SH-SY5Y (cell line): Measurements from ENCODE around the gene SLC8A1.

Source experiments
- GATA2 ChIP-seq: IDR thresholded peaks from 2 replicates; pipeline ENCODE4 v1.6.1; 2011; ENCODE audit warnings: mild to moderate bottlenecking, low read depth, low read length
- GATA3 ChIP-seq: IDR thresholded peaks from 2 replicates; pipeline ENCODE4 v1.6.1; 2011; ENCODE audit warnings: low read depth, mild to moderate bottlenecking, low read length, moderate library complexity

The SLC8A1 gene

DNA sequence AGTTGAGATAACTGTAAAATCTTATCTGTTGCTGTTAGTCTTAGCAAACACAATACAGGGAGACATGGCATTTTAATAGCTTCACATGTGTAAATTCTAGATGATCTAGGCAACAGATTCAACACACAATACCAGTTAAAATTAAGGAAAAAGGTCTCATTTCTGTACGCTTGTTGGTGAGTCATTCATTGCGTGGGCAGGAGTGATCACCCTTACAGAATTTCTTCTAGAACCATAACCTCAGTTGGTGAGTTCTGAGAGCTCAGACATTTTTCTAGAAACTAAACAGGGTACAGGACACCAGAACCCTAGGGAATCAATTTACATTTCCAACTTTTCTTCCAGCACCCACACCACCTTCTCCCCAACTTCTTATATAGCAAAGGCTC is 81.9 kb downstream of the SLC8A1 start:
- no peak for TF ChIP-seq GATA3
- no peak for TF ChIP-seq GATA2

- TF ChIP-seq GATA2 (no peak), GATA3 (no peak)
These were observed 82.5 kb downstream of the SLC8A1 start for GRCh38 chr2:40369267-40370006.

GRCh38 chr2:40367652-40368051 is 84.2 kb downstream of the SLC8A1 start:
- TF ChIP-seq GATA2 (no peak), GATA3 (no peak)

DNA sequence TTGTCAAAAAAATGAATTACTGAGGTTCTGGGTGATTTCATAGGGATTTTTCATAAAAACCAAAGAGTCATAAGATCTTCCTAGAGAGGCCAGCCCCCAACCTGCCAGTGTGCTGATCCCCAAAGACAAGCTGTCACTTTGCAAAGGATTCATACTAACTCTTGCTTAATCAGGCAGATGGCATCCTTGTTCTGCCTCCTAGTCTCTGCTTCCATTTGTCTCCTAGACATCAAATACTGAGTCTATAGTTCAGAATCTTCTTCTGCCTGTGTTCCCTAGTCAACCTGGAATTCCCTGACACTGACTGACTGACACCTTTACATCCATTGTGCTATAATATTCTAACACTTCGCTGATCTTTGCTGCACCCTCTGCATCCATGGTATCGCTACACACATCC is 84.9 kb downstream of the SLC8A1 start:
- no peak for TF ChIP-seq GATA3

DNA sequence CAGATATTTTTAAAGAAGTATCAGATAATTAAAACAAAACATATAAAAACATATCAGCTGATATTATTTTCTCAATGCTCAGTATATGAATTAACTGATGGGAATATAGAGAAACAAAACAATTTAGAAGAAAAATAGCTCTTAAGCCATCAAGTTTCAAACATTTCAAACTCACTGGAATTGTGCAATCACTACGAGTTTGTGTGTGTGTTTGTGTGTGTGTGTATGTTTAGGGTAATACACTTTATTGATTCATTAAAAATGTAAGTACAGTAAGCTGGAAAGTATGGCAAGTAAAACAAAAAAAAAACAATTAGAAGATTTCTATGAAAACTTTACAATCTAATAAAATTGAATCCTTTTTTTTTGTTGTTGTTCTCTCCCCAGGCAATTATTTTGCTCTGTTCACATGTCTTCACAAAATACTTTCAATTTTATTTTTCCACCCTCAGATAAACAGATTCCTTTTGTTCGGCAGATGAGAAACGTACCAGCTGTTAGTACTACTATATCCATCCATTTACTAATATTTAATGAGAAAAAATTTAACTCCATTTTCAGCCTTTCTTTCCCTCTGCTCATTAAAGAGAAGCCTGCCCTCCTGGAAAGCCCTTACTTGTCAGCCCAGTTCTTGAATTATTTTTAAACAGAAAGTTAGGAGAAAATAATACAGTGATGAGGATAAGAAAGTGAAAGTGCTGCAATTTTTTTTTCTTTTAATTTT is 87.6 kb downstream of the SLC8A1 start:
- TF ChIP-seq GATA3 (no peak), GATA2 (no peak)

DNA sequence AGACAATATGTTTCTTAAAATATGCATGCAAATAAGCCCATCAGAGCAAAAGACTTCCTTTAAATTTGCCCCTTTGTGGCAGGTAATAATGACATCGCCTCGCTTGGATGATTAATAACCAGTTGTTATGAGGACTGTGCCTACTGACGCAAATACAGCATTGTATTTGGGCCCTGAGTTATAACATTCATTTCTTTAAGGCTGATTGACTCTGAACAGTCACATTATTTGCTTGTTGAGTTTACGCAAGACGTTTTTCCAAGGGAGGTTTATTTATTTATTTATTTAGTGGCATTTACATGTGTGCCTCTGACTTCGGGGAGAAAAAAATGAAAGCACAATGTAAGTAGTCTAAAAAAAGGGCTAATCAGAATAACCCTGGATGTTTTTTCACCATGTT is 88.3 kb downstream of the SLC8A1 start:
- no peak for TF ChIP-seq GATA2
- TF ChIP-seq GATA3: no peak

DNA sequence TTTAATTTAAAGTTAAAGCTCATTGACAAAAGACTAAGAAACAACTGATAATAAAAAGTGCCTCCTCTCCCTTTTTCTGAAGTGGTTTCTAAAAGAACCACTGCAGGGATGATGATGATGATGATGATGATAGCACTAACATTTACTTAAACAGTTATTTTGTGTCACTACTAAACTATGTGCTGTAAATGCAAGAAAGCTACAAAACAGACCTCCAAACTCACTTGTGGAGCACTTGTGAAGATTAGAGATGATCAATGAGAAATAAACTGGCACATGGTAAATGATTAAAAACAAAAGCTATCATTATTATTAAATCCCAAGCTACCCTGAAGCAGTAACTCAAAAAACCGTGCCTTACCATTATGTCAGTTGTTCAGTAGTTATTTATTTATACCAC is 88.7 kb downstream of the SLC8A1 start:
- no peak for TF ChIP-seq GATA2
- no peak for TF ChIP-seq GATA3

GRCh38 chr2:40361478-40361877 is 90.4 kb downstream of the SLC8A1 start:
- TF ChIP-seq GATA2 (no peak), GATA3 (no peak)

GRCh38 chr2:40360652-40361051 is 91.2 kb downstream of the SLC8A1 start:
- TF ChIP-seq GATA3: no peak
- TF ChIP-seq GATA2: no peak

- TF ChIP-seq GATA3 (no peak), GATA2 (no peak)
These were observed 92.1 kb downstream of the SLC8A1 start for GRCh38 chr2:40359811-40360210.

DNA sequence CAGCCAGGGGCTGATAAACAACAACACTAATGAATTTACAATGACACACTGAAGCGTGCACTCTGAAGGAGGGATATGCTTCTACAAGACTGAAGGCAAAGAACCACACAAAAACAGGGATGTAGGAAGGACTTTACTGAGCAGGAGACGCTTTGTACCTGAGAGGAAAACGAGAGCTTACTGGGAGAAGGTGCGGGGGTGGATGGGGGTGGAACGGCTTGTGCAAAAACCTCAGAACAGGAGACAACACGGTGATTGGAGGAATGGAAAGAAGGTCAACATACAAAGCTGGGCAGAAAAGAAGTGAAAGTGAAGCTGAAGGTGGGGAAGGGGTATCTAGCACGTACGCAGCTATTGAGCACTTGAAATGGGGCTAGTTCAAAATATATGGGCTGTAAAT is 93.1 kb downstream of the SLC8A1 start:
- TF ChIP-seq GATA2: no peak
- TF ChIP-seq GATA3: no peak

GRCh38 chr2:40357667-40358066 is 94.2 kb downstream of the SLC8A1 start:
- TF ChIP-seq GATA2: no peak
- no peak for TF ChIP-seq GATA3

GRCh38 chr2:40355451-40355850 is 96.4 kb downstream of the SLC8A1 start:
- TF ChIP-seq GATA3 (no peak), GATA2 (no peak)

DNA sequence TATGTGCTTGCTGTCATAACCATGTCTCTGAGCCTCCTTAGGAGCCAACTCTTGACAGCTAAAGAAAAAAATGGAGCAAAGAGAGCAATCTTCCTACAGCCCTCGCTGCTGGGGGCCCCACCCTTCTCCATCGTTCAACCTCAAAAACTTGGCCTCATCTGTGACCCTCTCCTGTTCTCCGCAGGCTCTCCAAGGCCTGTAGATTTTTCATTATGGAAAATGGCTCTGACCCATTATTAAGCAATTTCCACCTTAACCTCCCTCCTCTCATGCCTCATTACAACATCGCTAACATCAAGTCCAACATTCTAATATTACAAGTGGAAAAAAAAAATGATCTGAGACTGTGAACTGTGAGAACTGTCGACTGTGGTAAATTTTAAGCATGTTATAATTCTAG is 98.7 kb downstream of the SLC8A1 start:
- TF ChIP-seq GATA2 (no peak), GATA3 (no peak)

- TF ChIP-seq GATA2: no peak
- no peak for TF ChIP-seq GATA3
These were observed 99.2 kb downstream of the SLC8A1 start for GRCh38 chr2:40352703-40353099.
